ENCODE results near the gene EGFL8.

Gene EGFL8

DNA sequence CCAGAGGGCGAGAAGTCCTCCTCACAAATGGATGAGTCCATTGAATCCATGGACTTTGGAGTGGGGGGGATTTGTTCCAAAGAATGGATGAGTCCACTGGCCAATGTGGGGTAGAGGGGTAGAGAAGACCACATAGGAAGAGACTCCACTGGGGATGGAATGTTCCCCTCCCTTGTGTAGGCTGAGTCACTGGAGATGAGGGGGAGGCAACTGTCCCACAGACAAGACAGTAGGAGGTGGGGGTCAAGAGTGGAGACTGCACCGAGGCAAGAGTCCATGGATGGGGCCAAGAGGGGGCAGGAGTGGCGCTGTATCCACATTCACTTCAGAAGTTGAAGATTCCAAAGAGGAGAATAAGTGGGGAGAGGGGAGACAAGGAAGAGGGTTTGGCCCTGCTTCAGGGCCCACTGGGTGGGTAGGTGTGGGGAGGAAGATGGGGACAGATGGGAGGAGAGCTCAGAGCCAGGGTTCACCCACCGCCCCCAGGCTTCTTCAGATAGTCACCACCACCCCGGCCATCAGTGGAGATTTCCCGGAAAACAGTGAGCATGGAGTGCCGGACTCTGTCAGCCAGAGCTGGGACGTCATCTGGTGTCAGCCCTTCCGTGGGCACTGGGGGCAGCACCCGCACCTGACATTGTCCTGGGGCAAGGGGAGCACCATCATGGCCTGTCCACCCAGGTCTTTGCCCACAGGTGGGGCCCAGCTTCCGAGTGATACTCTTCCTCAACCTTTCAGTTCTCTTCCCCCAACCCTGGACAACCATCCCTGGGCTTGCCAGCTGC, 4.6 kb downstream of the EGFL8 start:
- no peaks in the 10 kb centered on the region for H3K27me3 ChIP-seq
- no peak overlapping the region for H3K4me3 ChIP-seq
- H3K9me3 ChIP-seq: no peaks in the 10 kb centered on the region
- H3K4me1 ChIP-seq: peaks cover 0 to 6% (median 0%) of the 10 kb centered on the region in 4 donors
- DNase-seq: no peak
- H3K36me3 ChIP-seq: peaks cover 31 to 69% (median 61%) of the 10 kb centered on the region in 3 donors
- TF ChIP-seq, protein P1, sequence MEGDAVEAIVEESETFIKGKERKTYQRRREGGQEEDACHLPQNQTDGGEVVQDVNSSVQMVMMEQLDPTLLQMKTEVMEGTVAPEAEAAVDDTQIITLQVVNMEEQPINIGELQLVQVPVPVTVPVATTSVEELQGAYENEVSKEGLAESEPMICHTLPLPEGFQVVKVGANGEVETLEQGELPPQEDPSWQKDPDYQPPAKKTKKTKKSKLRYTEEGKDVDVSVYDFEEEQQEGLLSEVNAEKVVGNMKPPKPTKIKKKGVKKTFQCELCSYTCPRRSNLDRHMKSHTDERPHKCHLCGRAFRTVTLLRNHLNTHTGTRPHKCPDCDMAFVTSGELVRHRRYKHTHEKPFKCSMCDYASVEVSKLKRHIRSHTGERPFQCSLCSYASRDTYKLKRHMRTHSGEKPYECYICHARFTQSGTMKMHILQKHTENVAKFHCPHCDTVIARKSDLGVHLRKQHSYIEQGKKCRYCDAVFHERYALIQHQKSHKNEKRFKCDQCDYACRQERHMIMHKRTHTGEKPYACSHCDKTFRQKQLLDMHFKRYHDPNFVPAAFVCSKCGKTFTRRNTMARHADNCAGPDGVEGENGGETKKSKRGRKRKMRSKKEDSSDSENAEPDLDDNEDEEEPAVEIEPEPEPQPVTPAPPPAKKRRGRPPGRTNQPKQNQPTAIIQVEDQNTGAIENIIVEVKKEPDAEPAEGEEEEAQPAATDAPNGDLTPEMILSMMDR (IDR thresholded peaks at IDR 0.05): no peak
- intact Hi-C loops (cut with DNase I; ENCODE audit: low total_unique reads): no loop called here
- H3K27ac ChIP-seq: no peak overlapping the region

DNA sequence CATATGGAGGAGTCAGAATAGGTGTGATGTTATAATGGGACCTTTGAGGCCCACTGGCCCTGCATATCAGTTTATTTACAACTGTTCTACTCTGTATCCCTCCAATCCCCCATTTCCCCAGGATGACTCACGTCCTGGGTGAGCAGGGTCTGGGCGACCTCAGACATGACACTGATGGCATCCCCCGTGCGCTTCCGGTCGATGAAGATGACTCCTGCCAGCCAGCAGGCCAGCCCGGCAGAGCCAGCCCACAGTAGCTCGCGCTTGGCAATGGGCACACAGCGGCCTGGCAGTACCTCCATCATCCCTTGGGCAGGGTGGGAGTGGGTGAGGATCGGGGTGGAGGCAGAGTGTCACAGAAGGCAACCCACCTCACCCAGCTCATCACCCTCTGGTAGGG, 5.9 kb downstream of the EGFL8 start:
- Histone ChIP-seq H3K4me1 (peaks cover 0 to 14% (median 9%) of the 10 kb centered on the region in 4 donors), H3K27me3 (no peaks in the 10 kb centered on the region), H3K9me3 (no peaks in the 10 kb centered on the region), H3K27ac (no peak overlapping the region), H3K36me3 (peaks cover 25 to 60% (median 52%) of the 10 kb centered on the region in 3 donors), H3K4me3 (no peak overlapping the region)
- TF ChIP-seq, protein P1 (IDR thresholded peaks at IDR 0.05): no peak
- intact Hi-C loops (cut with DNase I; ENCODE audit: low total_unique reads): no loop called here
- DNase-seq: no peak

DNA sequence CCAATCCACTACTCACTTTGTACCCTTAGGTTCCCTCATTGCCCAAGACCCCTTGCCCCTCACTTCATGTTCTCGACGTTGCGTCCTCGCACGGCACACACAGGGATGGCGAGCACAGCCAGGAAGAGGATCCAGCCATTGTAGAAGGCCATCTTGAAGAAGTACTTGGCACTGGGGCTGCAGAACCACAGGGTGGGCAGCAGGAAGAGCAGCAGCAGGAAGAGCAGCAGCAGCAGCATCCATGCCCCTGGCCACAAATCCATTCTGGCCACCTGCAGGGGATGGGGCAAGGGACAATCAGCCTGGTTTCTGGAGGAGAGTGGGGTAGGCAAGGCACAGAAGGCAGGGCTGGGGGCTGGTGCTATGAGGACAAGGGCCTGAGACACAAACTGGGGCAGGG, 6.8 kb downstream of the EGFL8 start:
- TF ChIP-seq, protein P1 (IDR thresholded peaks at IDR 0.05): no peak
- Histone ChIP-seq H3K27me3 (no peaks in the 10 kb centered on the region), H3K4me1 (peaks cover 0 to 22% (median 12%) of the 10 kb centered on the region in 4 donors), H3K9me3 (no peaks in the 10 kb centered on the region), H3K27ac (no peak overlapping the region), H3K36me3 (peaks cover 25 to 52% (median 46%) of the 10 kb centered on the region in 3 donors), H3K4me3 (no peak overlapping the region)
- intact Hi-C loops (cut with DNase I; ENCODE audit: low total_unique reads): no loop called here
- no peak for DNase-seq

DNA sequence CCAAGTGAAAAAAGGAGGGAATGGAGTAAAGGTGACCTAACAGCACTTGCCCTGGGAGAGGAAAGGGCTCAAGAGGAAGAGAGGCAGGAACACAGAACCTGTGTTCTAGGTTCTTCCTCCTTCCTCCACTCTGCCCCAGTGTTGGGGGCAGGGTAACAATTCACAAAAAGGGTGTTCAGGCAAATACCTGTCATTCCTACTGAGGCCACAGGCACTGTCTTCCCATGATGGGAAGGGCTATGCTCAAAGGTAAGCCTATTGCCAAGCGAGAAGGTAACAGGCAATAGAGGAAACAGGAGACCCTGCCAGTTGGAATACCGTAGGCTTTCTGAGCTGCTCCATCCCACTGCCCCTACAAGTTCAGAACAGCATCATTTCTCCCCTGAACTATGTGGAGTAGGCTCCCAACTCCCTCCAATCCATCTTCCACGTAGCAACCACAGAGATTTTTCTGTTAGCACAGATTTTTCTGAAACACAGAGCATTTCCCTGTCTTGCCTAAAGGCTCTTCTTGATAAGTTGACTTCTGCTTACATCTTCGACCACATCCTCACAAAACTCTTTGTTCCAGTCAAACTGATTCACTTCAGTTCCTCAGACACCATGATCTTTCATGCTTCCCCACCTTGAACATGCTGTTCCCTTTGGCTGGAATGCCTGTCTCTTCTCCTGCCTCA, 8.8 kb downstream of the EGFL8 start:
- Histone ChIP-seq H3K4me3 (no peak overlapping the region), H3K4me1 (peaks cover 0 to 30% (median 20%) of the 10 kb centered on the region in 4 donors), H3K36me3 (peaks cover 13 to 33% (median 27%) of the 10 kb centered on the region in 3 donors), H3K9me3 (no peaks in the 10 kb centered on the region), H3K27me3 (no peaks in the 10 kb centered on the region), H3K27ac (no peak overlapping the region)
- TF ChIP-seq, protein P1 (IDR thresholded peaks at IDR 0.05): no peak
- DNase-seq: no peak
- intact Hi-C loops (cut with DNase I; ENCODE audit: low total_unique reads): no loop called here

DNA sequence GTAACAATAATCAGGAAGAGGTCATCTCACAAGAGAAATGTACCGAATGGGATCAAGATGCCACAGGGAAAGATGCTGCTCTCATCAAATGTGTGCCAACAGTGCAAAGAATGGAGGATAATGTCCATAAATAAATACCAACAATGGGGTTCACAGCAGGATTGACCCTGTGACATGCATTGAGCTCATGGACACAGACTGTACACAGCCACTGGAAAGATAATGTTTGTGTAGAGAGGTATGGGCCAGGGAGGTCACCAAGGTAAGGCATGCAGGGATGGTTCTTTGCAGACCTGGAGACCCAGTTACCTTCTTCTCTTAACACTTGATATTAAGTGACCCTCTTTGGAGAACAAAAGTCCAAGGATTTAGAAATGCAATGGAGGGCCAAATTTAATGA, 10.0 kb downstream of the EGFL8 start:
- peaks cover 0 to 37% (median 28%) of the 10 kb centered on the region in 4 donors for H3K4me1 ChIP-seq
- H3K4me3 ChIP-seq: no peak overlapping the region

More for the DNA sequence above, 10.0 kb downstream of the EGFL8 start:
- H3K27me3 ChIP-seq: no peaks in the 10 kb centered on the region
- H3K36me3 ChIP-seq: peaks cover 13 to 21% (median 16%) of the 10 kb centered on the region in 3 donors
- H3K9me3 ChIP-seq: no peaks in the 10 kb centered on the region
- intact Hi-C loops (cut with DNase I; ENCODE audit: low total_unique reads): loop anchor here (2.0 kb wide), 1 partner anchor 18 kb away; no protein-coding TSS in a partner anchor
- no peak overlapping the region for H3K27ac ChIP-seq
- TF ChIP-seq, protein P1 (IDR thresholded peaks at IDR 0.05): no peak
- DNase-seq: no peak
